Measurements from ENCODE around the gene ATL1.
A peak's percentile ranks its signal among the peaks of the same experiment; 100 is the strongest.

Gene ATL1

DNA sequence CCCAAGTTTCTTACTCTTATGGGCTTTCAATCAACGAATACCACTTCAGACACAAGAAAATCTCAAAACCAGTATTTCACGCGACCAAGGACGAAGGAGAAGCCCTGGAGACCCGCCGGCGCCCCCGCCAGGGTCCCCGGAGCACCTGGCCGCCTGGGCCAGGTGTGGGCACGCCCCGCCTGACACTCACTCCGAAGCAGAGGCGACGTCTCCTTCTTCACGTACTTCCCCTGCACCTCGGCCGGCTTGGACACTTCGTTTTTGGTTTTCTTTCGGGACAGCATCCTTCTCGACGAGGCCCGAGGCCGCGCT, 107.7 kb downstream of the ATL1 start:
- TF ChIP-seq GATA1 (IDR thresholded peaks at IDR 0.05; ENCODE audit: low read depth, low read length) (no peak), POLR2A (IDR thresholded peaks at IDR 0.05; ENCODE audit: low read length) (no peak)

DNA sequence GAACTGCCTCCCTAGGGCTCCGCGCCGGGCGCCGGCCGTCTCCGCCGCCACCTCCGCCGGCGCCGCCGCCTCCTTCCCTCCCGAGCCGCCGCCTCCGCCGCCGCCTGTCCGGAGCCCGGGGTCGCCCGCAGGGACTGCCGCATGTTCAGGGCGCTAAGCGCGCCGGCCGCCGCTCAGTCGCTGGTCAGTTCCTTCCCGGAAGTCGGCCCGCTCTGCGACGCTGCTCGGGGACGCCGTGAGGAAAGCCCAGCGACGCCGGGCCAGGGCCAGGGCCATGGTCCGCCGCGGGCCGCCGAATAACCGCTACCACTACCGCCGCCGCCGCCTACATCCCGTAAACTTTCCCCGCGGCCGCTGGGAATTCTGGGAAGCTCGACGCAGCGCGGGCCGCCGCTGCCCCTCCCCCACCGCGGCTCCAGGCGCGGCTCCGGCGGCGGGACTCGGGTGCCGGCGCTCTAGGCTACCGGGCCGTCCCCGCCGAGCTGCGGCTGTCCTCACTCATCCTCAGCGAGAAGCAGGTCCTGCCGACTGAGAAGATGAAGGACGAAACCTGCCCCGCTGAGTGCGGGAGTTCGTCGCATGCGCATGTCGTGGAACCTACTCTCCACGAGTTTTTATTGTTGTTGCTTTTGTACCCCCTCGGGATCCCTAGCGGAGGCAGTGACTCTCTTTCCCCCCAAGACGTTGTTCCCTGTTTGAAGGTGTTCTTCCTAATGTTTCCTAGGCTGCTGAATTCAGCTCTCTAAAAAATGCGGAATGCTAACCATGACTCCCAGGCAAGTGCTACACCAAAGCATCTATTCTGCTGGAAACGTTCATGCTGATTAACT, 108.3 kb downstream of the ATL1 start, which contains the start of gene SAV1:
Gene SAV1, minus strand, starts transcription at position 311 of the 830 bp plus-strand sequence. CDS start 339 bp downstream, outside the sequence.
- DNase-seq: peak; percentile 83 to 88
- TF ChIP-seq POLR2A (IDR thresholded peaks at IDR 0.05; ENCODE audit: low read length) (peak; percentile 90), GATA1 (IDR thresholded peaks at IDR 0.05; ENCODE audit: low read depth, low read length) (no peak)

More for the DNA sequence above, 107.7 kb downstream of the ATL1 start:
- no peak for DNase-seq

DNA sequence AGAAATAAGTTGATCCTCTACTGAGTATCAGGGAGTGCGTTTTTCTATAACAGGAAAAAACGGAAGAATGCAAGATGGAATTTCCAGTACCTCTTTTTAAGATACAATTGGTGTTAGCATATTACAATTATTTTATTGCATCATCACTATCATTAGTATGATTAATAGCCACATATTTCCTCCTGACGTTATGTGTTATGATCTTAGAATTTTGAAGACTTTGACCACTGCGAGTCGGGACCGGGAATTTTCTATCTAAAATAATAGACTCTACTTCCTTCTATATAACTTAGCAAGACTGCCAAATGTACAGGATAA, 108.8 kb downstream of the ATL1 start:
- DNase-seq: no peak

DNA sequence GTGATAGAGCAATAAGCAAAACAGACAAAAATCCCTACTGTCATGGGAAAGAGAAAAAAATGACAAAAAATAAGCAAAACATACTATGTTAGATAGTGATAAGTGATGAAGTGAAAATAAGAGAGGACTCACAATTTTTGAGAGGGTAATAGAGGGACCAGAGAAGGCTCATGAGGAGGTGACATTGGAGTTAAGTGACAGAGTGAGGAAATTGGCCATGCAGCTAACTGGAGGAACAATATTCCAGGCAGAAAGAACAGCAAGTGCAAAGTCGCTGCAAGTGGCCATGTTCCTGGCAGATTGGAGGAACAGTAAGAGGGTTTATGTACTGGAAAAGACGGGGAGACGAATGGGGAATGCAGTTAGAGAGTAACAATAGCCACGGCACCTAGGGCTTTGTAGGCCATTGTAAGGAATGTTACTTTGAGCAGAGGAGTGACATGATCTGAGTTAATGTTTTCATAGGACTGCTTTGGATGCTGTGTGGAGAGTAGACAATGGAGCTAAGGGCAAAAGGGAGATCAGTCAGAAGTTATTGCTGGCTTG, 109.6 kb downstream of the ATL1 start:
- DNase-seq: no peak
- TF ChIP-seq GATA1 (IDR thresholded peaks at IDR 0.05; ENCODE audit: low read depth, low read length) (no peak), POLR2A (IDR thresholded peaks at IDR 0.05; ENCODE audit: low read length) (no peak)

More for the DNA sequence above, 108.8 kb downstream of the ATL1 start:
- TF ChIP-seq POLR2A (IDR thresholded peaks at IDR 0.05; ENCODE audit: low read length): no peak
- TF ChIP-seq GATA1 (IDR thresholded peaks at IDR 0.05; ENCODE audit: low read depth, low read length): no peak

DNA sequence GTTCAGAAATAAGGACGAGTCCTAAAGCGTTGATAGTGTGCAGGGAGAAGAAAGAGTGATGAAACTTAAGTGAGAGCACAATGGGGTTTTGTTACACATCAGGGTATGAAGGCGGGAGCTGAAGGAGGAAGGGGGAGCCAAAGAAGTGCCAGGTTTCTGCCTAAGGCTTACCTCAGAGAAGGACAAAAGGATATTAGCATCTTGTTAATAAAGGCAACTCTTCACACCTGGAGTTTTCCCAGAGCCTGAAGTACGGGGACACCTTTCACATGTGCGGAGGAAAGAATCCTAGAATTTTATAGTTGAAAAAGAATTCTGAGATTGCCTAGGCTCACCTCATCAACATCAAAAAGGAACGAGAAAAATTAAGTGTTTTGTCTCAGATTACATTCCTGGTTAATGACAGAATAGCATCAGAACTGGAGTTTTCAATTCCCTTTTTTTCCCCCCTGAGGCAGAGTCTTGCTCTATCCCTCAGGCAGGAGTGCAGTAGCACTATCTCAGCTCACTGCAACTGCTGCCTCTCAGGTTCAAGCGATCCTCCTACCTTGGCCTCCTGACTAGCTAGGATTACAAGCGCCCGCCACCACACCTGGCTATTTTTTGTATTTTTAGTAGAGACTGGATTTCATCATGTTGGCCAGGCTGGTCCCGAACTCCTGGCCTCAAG, 110.4 kb downstream of the ATL1 start:
- TF ChIP-seq GATA1 (IDR thresholded peaks at IDR 0.05; ENCODE audit: low read depth, low read length): no peak
- no peak for TF ChIP-seq POLR2A (IDR thresholded peaks at IDR 0.05; ENCODE audit: low read length)
- DNase-seq: no peak

DNA sequence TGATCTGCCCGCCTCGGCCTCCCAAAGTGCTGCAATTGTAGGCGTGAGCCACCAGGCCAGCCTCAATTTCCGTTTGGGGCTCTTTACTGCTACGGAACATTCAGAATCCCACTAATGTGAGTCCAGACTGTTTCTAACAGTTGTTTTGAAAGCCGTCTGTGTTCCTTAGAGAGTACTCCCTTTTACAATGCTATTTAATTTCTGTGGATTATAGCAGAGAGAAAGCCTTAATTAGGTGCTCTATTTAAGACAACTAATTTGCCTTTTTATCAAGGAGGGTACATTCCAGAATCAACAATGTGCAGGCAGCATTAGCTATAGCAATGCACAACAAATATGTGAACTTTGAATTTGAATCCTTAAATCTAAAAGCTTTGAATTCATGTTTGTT, 110.9 kb downstream of the ATL1 start:
- TF ChIP-seq POLR2A (IDR thresholded peaks at IDR 0.05; ENCODE audit: low read length) (no peak), GATA1 (IDR thresholded peaks at IDR 0.05; ENCODE audit: low read depth, low read length) (no peak)
- no peak for DNase-seq

DNA sequence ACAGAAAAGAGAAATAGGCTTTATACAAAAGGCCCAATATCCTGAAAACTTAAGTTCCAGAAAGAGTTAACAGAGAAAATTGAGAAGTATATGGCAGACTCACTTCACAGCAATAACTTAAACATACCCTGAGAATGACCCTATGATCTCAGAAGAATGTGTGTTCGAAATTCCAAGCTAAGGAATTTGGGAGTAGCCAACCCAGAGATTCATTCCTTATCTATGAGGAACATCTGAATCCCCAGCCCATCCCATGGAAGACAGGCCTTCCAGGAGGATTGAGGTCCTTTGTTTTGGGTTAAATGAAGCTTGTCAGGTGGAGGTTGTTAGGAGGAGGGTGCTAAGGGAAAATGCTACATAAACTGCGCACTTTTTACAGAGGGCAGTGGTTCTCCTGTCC, 115.7 kb downstream of the ATL1 start:
- DNase-seq: no peak
- TF ChIP-seq POLR2A (IDR thresholded peaks at IDR 0.05; ENCODE audit: low read length) (no peak), GATA1 (IDR thresholded peaks at IDR 0.05; ENCODE audit: low read depth, low read length) (no peak)

DNA sequence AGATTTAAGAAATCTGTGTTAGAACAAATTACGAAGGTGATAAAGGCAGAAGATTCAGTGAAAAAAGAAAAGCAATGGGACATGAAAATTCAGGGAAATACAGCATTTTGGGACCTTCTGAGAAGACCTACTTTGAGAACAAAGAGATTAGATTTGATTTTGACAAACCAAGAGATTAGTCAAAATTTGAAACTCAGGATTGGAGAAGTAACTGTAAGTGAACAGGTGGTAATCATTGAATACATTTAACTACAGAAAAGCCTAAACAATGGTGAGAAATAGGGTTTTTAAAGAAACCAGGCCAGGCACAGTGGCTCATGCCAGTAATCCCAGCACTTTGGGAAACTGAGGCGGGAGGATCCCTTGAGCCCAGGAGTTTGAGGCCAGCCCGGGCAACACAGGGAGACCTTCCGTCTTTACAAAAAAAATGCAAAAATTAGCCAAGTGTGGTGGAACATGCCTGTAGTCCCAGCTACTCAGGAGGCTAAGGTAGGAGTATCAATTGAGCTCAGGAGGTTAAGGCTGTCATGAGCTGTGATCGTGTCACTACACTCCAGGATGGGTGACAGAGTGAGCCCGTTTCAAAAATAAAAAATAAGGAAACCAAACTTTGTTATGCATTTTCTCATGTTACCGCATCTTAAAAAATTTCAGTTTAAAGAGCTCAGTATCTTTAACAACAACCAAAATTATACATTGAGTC, 117.0 kb downstream of the ATL1 start:
- TF ChIP-seq GATA1 (IDR thresholded peaks at IDR 0.05; ENCODE audit: low read depth, low read length): no peak
- no peak for TF ChIP-seq POLR2A (IDR thresholded peaks at IDR 0.05; ENCODE audit: low read length)
- DNase-seq: no peak

DNA sequence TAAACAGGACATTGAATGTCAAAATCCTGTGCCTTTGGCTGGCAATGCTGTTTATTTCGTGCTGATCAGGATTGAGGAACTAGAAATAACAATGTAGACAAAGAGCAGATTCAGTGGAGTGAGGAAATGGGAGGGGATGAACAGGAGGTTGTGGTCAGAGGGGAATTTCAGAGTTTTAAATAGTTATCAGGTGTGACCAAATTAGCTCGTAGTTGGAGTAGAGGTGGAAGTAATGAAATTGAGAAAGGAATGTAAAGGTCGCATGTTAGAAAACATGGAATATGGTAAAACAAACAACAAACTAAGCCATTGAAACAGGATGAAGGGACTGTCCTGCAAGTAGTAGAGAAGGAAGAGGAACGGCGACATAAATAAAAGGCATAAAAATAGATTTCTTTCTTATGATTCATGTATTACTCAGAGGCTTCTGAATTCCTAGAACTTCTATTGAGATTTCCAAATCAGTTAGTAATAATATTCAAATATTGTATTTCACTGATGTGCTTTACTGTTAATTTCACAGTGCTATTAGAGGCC, 117.7 kb downstream of the ATL1 start:
- no peak for DNase-seq
- no peak for TF ChIP-seq GATA1 (IDR thresholded peaks at IDR 0.05; ENCODE audit: low read depth, low read length)
- TF ChIP-seq POLR2A (IDR thresholded peaks at IDR 0.05; ENCODE audit: low read length): no peak

DNA sequence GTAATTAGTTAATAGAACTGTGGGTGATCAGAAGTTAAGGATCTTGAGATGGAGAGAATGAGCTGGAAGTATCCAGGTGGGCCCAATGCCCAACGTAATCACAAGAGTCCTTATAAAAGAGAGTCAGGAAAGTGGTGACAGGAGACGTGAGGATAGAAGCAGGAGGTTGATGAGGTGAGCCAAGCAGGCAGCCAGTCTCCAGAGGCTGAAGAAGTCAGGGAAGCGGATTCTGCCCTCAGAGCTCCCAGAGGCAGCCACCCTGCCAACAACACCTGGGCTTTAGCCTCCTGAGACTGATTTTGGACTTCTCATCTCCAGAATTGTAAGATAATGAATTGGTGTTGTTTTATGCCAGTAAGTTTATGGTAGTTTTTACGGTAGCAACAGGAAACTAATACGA, 118.2 kb downstream of the ATL1 start:
- DNase-seq: no peak
- TF ChIP-seq GATA1 (IDR thresholded peaks at IDR 0.05; ENCODE audit: low read depth, low read length) (no peak), POLR2A (IDR thresholded peaks at IDR 0.05; ENCODE audit: low read length) (no peak)

DNA sequence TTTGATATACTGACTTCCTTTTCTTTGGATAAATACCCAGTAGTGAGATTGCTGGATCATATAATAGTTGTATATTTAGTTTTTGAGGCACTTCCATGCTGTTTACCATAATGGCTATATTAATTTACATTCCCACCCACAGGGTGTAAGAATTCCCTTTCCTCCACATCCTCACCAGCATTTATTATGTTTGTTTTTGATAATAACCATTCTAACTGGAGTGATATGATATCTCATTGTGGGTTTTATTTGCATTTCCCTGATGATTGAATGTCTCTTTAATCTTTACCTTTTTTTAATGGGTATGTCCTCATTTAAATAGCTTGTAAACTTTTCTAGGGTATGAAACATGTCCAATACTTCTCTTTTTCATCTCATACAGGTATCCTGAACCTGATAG, 119.7 kb downstream of the ATL1 start:
- no peak for DNase-seq
- no peak for TF ChIP-seq GATA1 (IDR thresholded peaks at IDR 0.05; ENCODE audit: low read depth, low read length)
- no peak for TF ChIP-seq POLR2A (IDR thresholded peaks at IDR 0.05; ENCODE audit: low read length)
